HepG2 (cell line): Measurements from ENCODE around the gene SORBS2. TPM values are rescaled to one million over a fixed set of nuclear protein-coding genes. Genes with fewer than 3 reads are reported as not detected.
"Not testable (repeated sequence)": the region's sequence is repeated elsewhere in the genome, so short reads cannot be mapped to it uniquely, and the experiment has no call there.

ENCODE experiments used
- ATAC-seq: fragments of 200-7000 bp; cut with Tn5 transposase; 3 replicates; pipeline ENCODE4 v1.9.1; 2020; ENCODE audit warnings: mild to moderate bottlenecking, moderate library complexity
- BruUV-seq: library from RNA; stranded (reverse); fragments of 400-500 nt; replicated peaks from 2 replicates; lab custom pipeline; 2021; lab: Mats Ljungman, UMichigan
- CTCF ChIA-PET: fragments of 300-600 bp; formaldehyde crosslinking; extraction: SDS; loops from one replicate; lab custom pipeline; 2021; ENCODE audit warnings: low total read pairs, inconsistent platforms, low intra/inter-chr PET ratio; lab: Yijun Ruan, JAX
- POLR2A ChIA-PET: fragments of 350-600 bp; sonication (Branson Sonifier 250); formaldehyde crosslinking; loops from one replicate; lab custom pipeline; 2020; ENCODE audit warnings: antibody characterized with exemption, inconsistent platforms; lab: Yijun Ruan, JAX
- DNase-seq: peaks from one replicate; pipeline ENCODE4 v3.0.0-alpha.2; 2015; ENCODE audit warnings: low spot score
- FAIRE-seq: peaks from 3 replicates; lab custom pipeline; 2011; peaks lifted over from hg19 to GRCh38; lab: Jason Lieb, UNC
- H2AFZ ChIP-seq: one replicate; pipeline ENCODE4 v1.6.1; 2011; ENCODE audit warnings: low read length, inconsistent platforms
- H3K27ac ChIP-seq: fragments of 300-600 bp; 3 replicates; pipeline ENCODE4 v1.8.0; 2011; ENCODE audit warnings: mixed run types, mild to moderate bottlenecking, mixed read lengths, low read length, inconsistent platforms; ENCODE audit not compliant: insufficient read depth; ENCODE audit errors: extremely low read length
- H3K27me3 ChIP-seq, 2 experiments: fragments of 200-600 bp in 1 of 2; 2 replicates in 1 of 2; 3 replicates in 1 of 2; pipeline versions ENCODE4 v1.6.0 to v1.8.0; 2011; ENCODE audit warnings: low read length in 2 of 2, mild to moderate bottlenecking in 2 of 2, moderate library complexity in 2 of 2, inconsistent platforms in 1 of 2; ENCODE audit not compliant: insufficient read depth in 2 of 2, control insufficient read depth in 1 of 2
- H3K36me3 ChIP-seq, 2 experiments: fragments of 200-600 bp in 1 of 2; replicated peaks in 1 of 2; 2 replicates in 1 of 2; 3 replicates in 1 of 2; pipeline versions ENCODE4 v1.5.1 to v1.8.0; 2011; ENCODE audit warnings: low read length in 2 of 2, inconsistent platforms in 1 of 2; ENCODE audit not compliant: insufficient read depth in 2 of 2, control insufficient read depth in 1 of 2
- H3K4me1 ChIP-seq: 2 replicates; pipeline ENCODE4 v1.5.1; 2012; ENCODE audit warnings: low read length, inconsistent platforms; ENCODE audit not compliant: insufficient read depth
- H3K4me2 ChIP-seq: 2 replicates; pipeline ENCODE4 v1.6.0; 2011; ENCODE audit warnings: low read depth, low read length, inconsistent platforms
- H3K4me3 ChIP-seq, 3 experiments: fragments of 200-600 bp in 1 of 3; sonication (generic), shearing (Covaris generic) in 1 of 3; replicated peaks in 1 of 3; 2 replicates each; pipeline ENCODE4 v1.5.1; 2011 to 2016; ENCODE audit warnings: low read length in 3 of 3, inconsistent platforms in 2 of 3, low read depth in 2 of 3, mild to moderate bottlenecking in 2 of 3, control low read depth in 1 of 3, mixed read lengths in 1 of 3; ENCODE audit not compliant: insufficient read depth in 1 of 3
- H3K79me2 ChIP-seq: one replicate; pipeline ENCODE4 v1.6.1; 2011; ENCODE audit warnings: low read length, inconsistent platforms; ENCODE audit not compliant: insufficient read depth
- H3K9ac ChIP-seq: 2 replicates; pipeline ENCODE4 v1.6.0; 2011; ENCODE audit warnings: mild to moderate bottlenecking, low read depth, low read length, inconsistent platforms; ENCODE audit not compliant: insufficient read depth
- H3K9me3 ChIP-seq: 2 replicates; pipeline ENCODE4 v1.5.1; 2012; ENCODE audit warnings: mild to moderate bottlenecking, low read length
- H4K20me1 ChIP-seq: 2 replicates; pipeline ENCODE4 v1.6.0; 2011; ENCODE audit warnings: inconsistent platforms, mild to moderate bottlenecking, low read length, moderate library complexity; ENCODE audit not compliant: insufficient read depth
- SRF ChIP-seq: IDR thresholded peaks from 2 replicates; pipeline ENCODE4 v1.6.1; 2011; ENCODE audit warnings: mild to moderate bottlenecking, low read depth, low read length, moderate library complexity
- ZNF430 ChIP-seq: sonication (generic); formaldehyde crosslinking; IDR thresholded peaks from 2 replicates; pipeline ENCODE4 v1.9.0; 2021; ENCODE audit warnings: mild to moderate bottlenecking, missing genetic modification reagents
- WGBS: methylation state at CpG from one replicate; pipeline ENCODE4 v1.1.6; 2017; ENCODE audit warnings: low lambda C conversion rate; 5-methylcytosine and 5-hydroxymethylcytosine counted together
- in situ Hi-C: cut with HindIII; loops from 2 replicates; pipeline ENCODE4 v1.10.0; 2017; ENCODE audit warnings: low pct_unique_long_range_greater_than_20kb; ENCODE audit not compliant: extremely low pct_ligation_motif_present
- intact Hi-C: fragments of 100-400 bp; cut with micrococcal nuclease; formaldehyde crosslinking; loops from one replicate; pipeline ENCODE4 v1.10.0; 2022; ENCODE audit not compliant: unreplicated experiment
- polyA plus RNA-seq, 8 experiments: library from polyadenylated mRNA; depleted of rRNA in 3 of 8; stranded (reverse) in 7 of 8; unstranded in 1 of 8; fragments of >200 nt; fragmentation: Illumina TruSeq in 4 of 8; extraction: Trizol in 4 of 8; gene quantifications; 2 replicates each; pipeline versions ENCODE4 v1.2.1 to v1.2.3, GENCODE V29; 2011 to 2016; ENCODE audit warnings: low read depth in 4 of 8, missing spikeins in 1 of 8, mixed read lengths in 1 of 8; ENCODE audit not compliant: insufficient read depth in 1 of 8
- total RNA-seq, 5 experiments: library from RNA; depleted of rRNA; stranded (reverse); fragments of >200 nt; fragmentation: Illumina TruSeq; extraction: Trizol; gene quantifications; 2 replicates each; pipeline ENCODE4 v1.2.3, GENCODE V29; 2016; ENCODE audit warnings: low read depth in 1 of 5

The SORBS2 gene
- total and polyA plus RNA-seq, 2 of the 13 experiments (the other 11 are each of a cell fraction or from before 2014, with no cell fraction given) = 25.0 to 80.5 TPM

DNA sequence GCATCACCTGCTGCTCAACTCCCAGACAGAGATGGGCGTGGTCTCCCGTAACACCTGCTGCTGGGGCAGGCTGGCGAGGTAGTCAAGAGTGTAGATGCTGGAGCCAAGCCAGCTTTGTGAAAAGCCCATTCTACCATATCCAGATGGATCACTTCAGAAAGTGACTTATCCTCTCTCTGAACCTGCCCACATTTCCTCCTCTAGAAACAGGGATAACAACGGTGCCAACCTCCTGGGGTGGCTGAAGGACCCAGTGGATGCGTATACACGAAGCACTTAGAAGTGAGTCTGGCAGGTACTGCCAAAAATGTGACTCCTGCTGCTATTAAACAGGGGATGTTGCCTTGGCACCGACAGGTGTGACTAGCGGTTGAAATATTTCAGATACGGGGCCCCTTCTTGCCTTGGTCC is 95.8 kb downstream of the SORBS2 start:
- intact Hi-C loops (no loop called here), in situ Hi-C loops (no loop called here)
- 92% methylated on average over 9 of the region's 9 CpGs for WGBS
- H3K4me1 ChIP-seq = peaks cover 71% of the 10 kb centered on the region
- no peak for TF ChIP-seq SRF
- H3K9me3 ChIP-seq = no peaks in the 10 kb centered on the region
- ATAC-seq = no peak
- no peak overlapping the region for H2AFZ ChIP-seq
- no peak overlapping the region for H3K4me2 ChIP-seq
- ChIA-PET CTCF (no interaction called here), POLR2A (no interaction called here)
- FAIRE-seq = no peak
- H3K9ac ChIP-seq = no peak overlapping the region
- H3K79me2 ChIP-seq = peaks cover 21% of the 10 kb centered on the region
- no peaks in the 10 kb centered on the region for H3K27me3 ChIP-seq
- H4K20me1 ChIP-seq = no peaks in the 10 kb centered on the region
- H3K27ac ChIP-seq = no peak overlapping the region
- H3K4me3 ChIP-seq = no peak overlapping the region
- no TSS peak for BruUV-seq
- no peak for DNase-seq
- H3K36me3 ChIP-seq = no peaks in the 10 kb centered on the region

DNA sequence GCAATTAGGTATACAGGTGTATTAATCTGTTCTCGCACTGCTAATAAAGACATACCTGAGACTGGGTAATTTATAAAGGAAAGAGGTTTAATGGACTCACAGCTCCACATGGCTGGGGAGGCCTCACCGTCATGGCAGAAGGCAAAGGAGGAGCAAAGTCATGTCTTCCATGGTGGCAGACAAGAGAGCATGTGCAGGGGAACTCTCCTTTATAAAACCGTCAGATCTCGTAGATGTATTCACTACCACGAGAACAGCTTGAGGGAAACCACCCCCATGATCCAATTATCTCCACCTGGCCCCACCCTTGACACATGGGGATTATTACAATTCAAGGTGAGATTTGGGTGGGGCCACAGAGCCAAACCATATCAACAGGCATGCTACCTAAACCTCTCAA is 97.5 kb downstream of the SORBS2 start:
- peak; percentile 91; the same call in 1 of the 2 replicates for TF ChIP-seq ZNF430 (CRISPR knock-in tag)
- TF ChIP-seq, all 625 proteins: peak for 1; not testable (repeated sequence) for 624
- ATAC-seq, intact Hi-C loops, BruUV-seq, CTCF ChIA-PET, H3K9ac ChIP-seq, in situ Hi-C loops, FAIRE-seq, H3K9me3 ChIP-seq, H2AFZ ChIP-seq, H3K4me2 ChIP-seq, H3K4me3 ChIP-seq, H4K20me1 ChIP-seq, H3K36me3 ChIP-seq, DNase-seq, H3K27me3 ChIP-seq: not testable (repeated sequence)
- Histone ChIP-seq H3K79me2 (peaks cover 17% of the 10 kb centered on the region), H3K4me1 (peaks cover 71% of the 10 kb centered on the region), H3K27ac (peak overlapping the region; percentile 95)
- POLR2A ChIA-PET = interaction anchor here (6.0 kb wide), 1 partner anchor 96 kb away, joined by 64 read pairs; the partner anchor contains the start of gene SORBS2
- 100% methylated on average over 5 of the region's 5 CpGs for WGBS
